Measurements from ENCODE around the gene TUT4.
A peak's percentile ranks its signal among the peaks of the same experiment; 100 is the strongest.
"Not testable (repeated sequence)": the region's sequence is repeated elsewhere in the genome, so short reads cannot be mapped to it uniquely, and the experiment has no call there.

Gene TUT4

DNA sequence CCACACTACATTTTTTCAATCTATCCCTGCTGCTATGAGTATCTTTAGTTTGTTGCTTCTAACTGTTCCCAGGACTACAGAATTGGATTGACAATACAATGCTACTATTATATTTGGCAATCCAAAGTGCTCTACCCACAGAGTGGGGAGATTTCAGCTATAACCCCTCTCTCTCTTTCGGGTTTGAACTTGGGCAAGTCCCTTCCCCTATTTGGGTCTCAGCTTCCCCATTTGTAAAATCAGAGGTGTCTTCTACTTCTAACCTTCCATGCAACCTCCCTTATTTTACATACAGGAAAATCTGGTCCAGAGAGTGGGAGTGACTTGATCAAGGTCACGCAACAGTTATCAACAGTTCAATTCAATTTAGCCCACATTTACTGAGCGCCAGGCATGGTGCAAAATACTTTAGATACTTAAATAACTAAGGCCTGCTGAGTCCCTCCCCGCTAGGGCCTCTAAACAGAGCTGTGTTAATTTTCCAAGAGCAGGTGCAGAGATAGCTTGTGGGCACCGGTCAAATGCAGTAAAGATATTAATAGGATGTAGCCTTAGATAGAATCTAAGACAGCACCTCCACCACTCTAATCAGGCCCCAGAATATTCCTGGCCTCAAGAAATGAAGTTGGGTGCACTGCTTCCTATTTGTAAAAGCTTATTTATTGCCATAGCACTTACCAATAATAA lies 39.9 kb upstream of the TUT4 start:
- Histone ChIP-seq H3K4me3 (ENCODE audit: low read depth, low read length) (no peak overlapping the region), H3K79me2 (ENCODE audit: control insufficient read depth, insufficient read depth, low read length, unreplicated experiment) (no peaks in the 10 kb centered on the region), H3K27ac (ENCODE audit: low read depth, low read length) (no peak overlapping the region), H3K36me3 (ENCODE audit: insufficient read depth, low read length) (no peaks in the 10 kb centered on the region), H3K27me3 (ENCODE audit: insufficient read depth, low read length) (peaks cover 4% of the 10 kb centered on the region; the same call in 1 of the 2 replicates), H3K4me1 (ENCODE audit: control insufficient read depth, insufficient read depth, low read length, unreplicated experiment) (no peaks in the 10 kb centered on the region), H2AFZ (ENCODE audit: low read length, unreplicated experiment) (no peak overlapping the region)

DNA sequence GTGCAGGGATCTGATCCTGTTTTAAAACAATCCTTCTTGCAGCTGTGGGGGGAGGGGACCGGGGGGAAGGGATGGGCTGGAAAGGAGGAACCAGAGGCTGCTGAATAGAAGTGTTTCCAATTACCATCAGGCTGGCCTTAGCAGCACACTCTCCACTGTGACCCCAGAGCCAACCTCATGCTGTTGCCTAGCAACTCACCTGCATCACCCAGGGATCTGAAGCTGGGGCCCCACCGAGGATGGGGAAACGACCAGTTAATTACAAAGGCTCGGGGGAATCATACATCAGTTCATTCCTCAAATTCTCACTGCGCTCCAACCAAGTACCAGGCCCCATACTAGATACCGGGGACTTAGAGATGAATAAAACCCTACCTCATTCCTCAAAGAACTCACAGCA lies 37.4 kb upstream of the TUT4 start:
- H3K27me3 ChIP-seq (ENCODE audit: insufficient read depth, low read length): peaks cover 4% of the 10 kb centered on the region; the same call in 1 of the 2 replicates
- H3K4me1 ChIP-seq (ENCODE audit: control insufficient read depth, insufficient read depth, low read length, unreplicated experiment): no peaks in the 10 kb centered on the region
- H2AFZ ChIP-seq (ENCODE audit: low read length, unreplicated experiment): no peak overlapping the region
- H3K79me2 ChIP-seq (ENCODE audit: control insufficient read depth, insufficient read depth, low read length, unreplicated experiment): no peaks in the 10 kb centered on the region
- no peak overlapping the region for H3K27ac ChIP-seq (ENCODE audit: low read depth, low read length)
- no peaks in the 10 kb centered on the region for H3K36me3 ChIP-seq (ENCODE audit: insufficient read depth, low read length)
- no peak overlapping the region for H3K4me3 ChIP-seq (ENCODE audit: low read depth, low read length)

GRCh38 chr1:52588535-52588934 lies 35.6 kb upstream of the TUT4 start:
- Histone ChIP-seq H3K27ac (ENCODE audit: low read depth, low read length) (no peak overlapping the region), H2AFZ (ENCODE audit: low read length, unreplicated experiment) (no peak overlapping the region), H3K27me3 (ENCODE audit: insufficient read depth, low read length) (peaks cover 11% of the 10 kb centered on the region; the same call in 1 of the 2 replicates), H3K4me3 (ENCODE audit: low read depth, low read length) (no peak overlapping the region), H3K4me1 (ENCODE audit: control insufficient read depth, insufficient read depth, low read length, unreplicated experiment) (no peaks in the 10 kb centered on the region), H3K36me3 (ENCODE audit: insufficient read depth, low read length) (no peaks in the 10 kb centered on the region), H3K79me2 (ENCODE audit: control insufficient read depth, insufficient read depth, low read length, unreplicated experiment) (no peaks in the 10 kb centered on the region)

DNA sequence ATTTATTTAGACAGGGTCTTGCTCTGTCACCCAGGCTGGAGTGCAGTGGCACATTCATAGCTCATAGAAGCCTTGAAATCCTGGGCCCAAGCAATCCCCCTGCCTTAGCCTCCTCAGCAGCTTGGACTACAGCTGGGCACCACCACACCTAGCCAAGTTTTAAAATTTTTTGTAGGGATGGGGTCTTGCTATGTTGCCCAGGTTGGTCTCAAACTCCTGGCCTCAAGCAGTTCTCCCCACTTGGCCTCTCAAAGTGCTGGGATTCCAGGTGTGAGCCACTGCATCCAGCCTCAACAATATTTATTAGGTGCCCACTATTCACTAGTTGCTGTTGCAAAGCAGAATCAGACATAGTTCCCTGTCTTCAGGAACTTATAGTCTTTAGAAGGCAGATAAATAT lies 35.1 kb upstream of the TUT4 start:
- H3K27ac ChIP-seq (ENCODE audit: low read depth, low read length): no peak overlapping the region
- H3K4me1 ChIP-seq (ENCODE audit: control insufficient read depth, insufficient read depth, low read length, unreplicated experiment): no peaks in the 10 kb centered on the region
- H3K4me3 ChIP-seq (ENCODE audit: low read depth, low read length): no peak overlapping the region
- no peak overlapping the region for H2AFZ ChIP-seq (ENCODE audit: low read length, unreplicated experiment)
- H3K27me3 ChIP-seq (ENCODE audit: insufficient read depth, low read length): peaks cover 11% of the 10 kb centered on the region; the same call in 1 of the 2 replicates
- H3K79me2 ChIP-seq (ENCODE audit: control insufficient read depth, insufficient read depth, low read length, unreplicated experiment): no peaks in the 10 kb centered on the region
- H3K36me3 ChIP-seq (ENCODE audit: insufficient read depth, low read length): no peaks in the 10 kb centered on the region

DNA sequence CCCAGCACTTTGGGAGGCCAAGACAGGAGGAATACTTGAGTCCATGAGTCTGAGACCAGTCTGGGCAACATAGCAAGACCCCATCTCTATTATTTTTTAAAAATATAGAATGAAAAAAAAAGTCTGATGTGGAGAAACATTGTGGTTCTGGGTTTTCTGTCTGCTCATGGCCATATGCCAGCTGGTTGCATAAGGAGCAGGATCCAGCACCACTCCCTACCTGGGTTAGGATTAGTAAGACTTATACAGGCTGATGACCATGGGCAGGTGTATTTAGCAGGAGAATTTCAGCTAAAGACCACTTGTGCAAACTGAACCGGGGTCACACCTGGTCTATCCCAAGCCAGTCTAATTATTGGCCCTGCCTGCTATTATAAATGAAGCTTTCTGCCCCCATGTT lies 32.6 kb upstream of the TUT4 start:
- H3K36me3 ChIP-seq (ENCODE audit: insufficient read depth, low read length): no peaks in the 10 kb centered on the region
- no peaks in the 10 kb centered on the region for H3K4me1 ChIP-seq (ENCODE audit: control insufficient read depth, insufficient read depth, low read length, unreplicated experiment)
- H3K4me3 ChIP-seq (ENCODE audit: low read depth, low read length): no peak overlapping the region
- no peak overlapping the region for H2AFZ ChIP-seq (ENCODE audit: low read length, unreplicated experiment)
- no peak overlapping the region for H3K27ac ChIP-seq (ENCODE audit: low read depth, low read length)
- no peaks in the 10 kb centered on the region for H3K79me2 ChIP-seq (ENCODE audit: control insufficient read depth, insufficient read depth, low read length, unreplicated experiment)
- peaks cover 18% of the 10 kb centered on the region; the same call in 1 of the 2 replicates for H3K27me3 ChIP-seq (ENCODE audit: insufficient read depth, low read length)

GRCh38 chr1:52582116-52582696 lies 29.3 kb upstream of the TUT4 start:
- Histone ChIP-seq H3K27me3 (ENCODE audit: insufficient read depth, low read length) (peaks cover 14% of the 10 kb centered on the region; the same call in 1 of the 2 replicates), H3K27ac (ENCODE audit: low read depth, low read length) (no peak overlapping the region), H3K4me3 (ENCODE audit: low read depth, low read length) (no peak overlapping the region), H3K79me2 (ENCODE audit: control insufficient read depth, insufficient read depth, low read length, unreplicated experiment) (no peaks in the 10 kb centered on the region), H3K36me3 (ENCODE audit: insufficient read depth, low read length) (no peaks in the 10 kb centered on the region), H2AFZ (ENCODE audit: low read length, unreplicated experiment) (no peak overlapping the region), H3K4me1 (ENCODE audit: control insufficient read depth, insufficient read depth, low read length, unreplicated experiment) (no peaks in the 10 kb centered on the region)

DNA sequence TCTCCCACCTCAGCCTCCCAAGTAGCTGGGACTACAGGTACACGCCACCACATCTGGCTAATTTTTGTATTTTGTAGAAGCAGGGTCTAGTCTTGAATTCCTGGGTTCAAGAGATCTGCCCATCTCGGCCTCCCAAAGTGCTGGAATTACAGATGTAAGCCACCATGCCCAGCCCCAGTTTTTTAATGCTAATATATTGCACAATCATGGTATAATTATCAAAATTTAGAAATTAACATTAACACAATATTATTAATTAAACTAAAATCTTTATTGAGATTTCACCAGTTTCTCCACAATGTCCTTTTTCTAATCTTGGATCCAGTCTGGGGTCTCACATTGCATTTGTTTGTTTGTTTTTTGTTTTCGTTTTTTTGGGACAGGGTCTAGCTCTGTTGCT lies 27.4 kb upstream of the TUT4 start:
- Histone ChIP-seq H3K36me3 (ENCODE audit: insufficient read depth, low read length) (no peaks in the 10 kb centered on the region), H2AFZ (ENCODE audit: low read length, unreplicated experiment) (no peak overlapping the region), H3K4me3 (ENCODE audit: low read depth, low read length) (no peak overlapping the region), H3K27ac (ENCODE audit: low read depth, low read length) (no peak overlapping the region), H3K4me1 (ENCODE audit: control insufficient read depth, insufficient read depth, low read length, unreplicated experiment) (no peaks in the 10 kb centered on the region), H3K79me2 (ENCODE audit: control insufficient read depth, insufficient read depth, low read length, unreplicated experiment) (no peaks in the 10 kb centered on the region), H3K27me3 (ENCODE audit: insufficient read depth, low read length) (peaks cover 14% of the 10 kb centered on the region; the same call in 1 of the 2 replicates)

DNA sequence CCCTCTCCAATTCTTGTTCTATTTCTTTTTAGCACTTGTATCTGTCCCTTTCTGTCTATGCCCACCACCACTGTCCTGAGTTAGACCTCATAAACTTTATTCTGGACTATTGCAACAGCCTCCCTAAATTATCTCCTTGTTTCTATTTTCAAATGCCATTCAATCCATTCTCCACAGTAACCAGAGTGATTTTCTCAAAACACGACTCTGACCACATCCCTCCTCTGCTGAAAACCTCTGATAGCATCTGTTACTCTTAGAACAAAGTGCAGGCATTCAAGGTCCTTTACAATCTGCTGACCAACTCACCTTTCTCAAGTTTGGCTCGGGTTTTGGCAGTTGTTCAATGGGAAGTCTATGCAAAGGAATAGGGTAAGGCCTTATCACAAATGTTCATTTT lies 26.5 kb upstream of the TUT4 start:
- Histone ChIP-seq H3K27ac (ENCODE audit: low read depth, low read length) (no peak overlapping the region), H3K4me1 (ENCODE audit: control insufficient read depth, insufficient read depth, low read length, unreplicated experiment) (peaks cover 5% of the 10 kb centered on the region), H3K4me3 (ENCODE audit: low read depth, low read length) (no peak overlapping the region), H3K27me3 (ENCODE audit: insufficient read depth, low read length) (peaks cover 14% of the 10 kb centered on the region; the same call in 1 of the 2 replicates), H3K79me2 (ENCODE audit: control insufficient read depth, insufficient read depth, low read length, unreplicated experiment) (no peaks in the 10 kb centered on the region), H3K36me3 (ENCODE audit: insufficient read depth, low read length) (no peaks in the 10 kb centered on the region), H2AFZ (ENCODE audit: low read length, unreplicated experiment) (no peak overlapping the region)

GRCh38 chr1:52578066-52578465 lies 25.2 kb upstream of the TUT4 start:
- H3K4me3 ChIP-seq (ENCODE audit: low read depth, low read length); H3K27me3 ChIP-seq (ENCODE audit: insufficient read depth, low read length); H3K4me1 ChIP-seq (ENCODE audit: control insufficient read depth, insufficient read depth, low read length, unreplicated experiment); H3K36me3 ChIP-seq (ENCODE audit: insufficient read depth, low read length); H3K27ac ChIP-seq (ENCODE audit: low read depth, low read length); H2AFZ ChIP-seq (ENCODE audit: low read length, unreplicated experiment); H3K79me2 ChIP-seq (ENCODE audit: control insufficient read depth, insufficient read depth, low read length, unreplicated experiment): not testable (repeated sequence)

- no peaks in the 10 kb centered on the region for H3K36me3 ChIP-seq (ENCODE audit: insufficient read depth, low read length)
- H2AFZ ChIP-seq (ENCODE audit: low read length, unreplicated experiment): no peak overlapping the region
- no peak overlapping the region for H3K4me3 ChIP-seq (ENCODE audit: low read depth, low read length)
- H3K27me3 ChIP-seq (ENCODE audit: insufficient read depth, low read length): no peaks in the 10 kb centered on the region
- peaks cover 9% of the 10 kb centered on the region for H3K4me1 ChIP-seq (ENCODE audit: control insufficient read depth, insufficient read depth, low read length, unreplicated experiment)
- H3K79me2 ChIP-seq (ENCODE audit: control insufficient read depth, insufficient read depth, low read length, unreplicated experiment): no peaks in the 10 kb centered on the region
- no peak overlapping the region for H3K27ac ChIP-seq (ENCODE audit: low read depth, low read length)
Measured at GRCh38 chr1:52576074-52576473, 23.2 kb upstream of the TUT4 start.

GRCh38 chr1:52574594-52574993 lies 21.7 kb upstream of the TUT4 start:
- Histone ChIP-seq H3K36me3 (ENCODE audit: insufficient read depth, low read length) (no peaks in the 10 kb centered on the region), H3K4me3 (ENCODE audit: low read depth, low read length) (no peak overlapping the region), H2AFZ (ENCODE audit: low read length, unreplicated experiment) (peak overlapping the region; percentile 34), H3K4me1 (ENCODE audit: control insufficient read depth, insufficient read depth, low read length, unreplicated experiment) (peaks cover 9% of the 10 kb centered on the region), H3K79me2 (ENCODE audit: control insufficient read depth, insufficient read depth, low read length, unreplicated experiment) (no peaks in the 10 kb centered on the region), H3K27me3 (ENCODE audit: insufficient read depth, low read length) (no peaks in the 10 kb centered on the region), H3K27ac (ENCODE audit: low read depth, low read length) (peak overlapping the region; percentile 17)

All from ACC112 (cell line).